ENCODE results near the gene SKOR1. TPM values are rescaled to one million over a fixed set of nuclear protein-coding genes. Genes with fewer than 3 reads are reported as not detected.

SKOR1 gene
- total and polyA plus RNA-seq, 2 of the 13 experiments (the other 11 are each of a cell fraction or from before 2014, with no cell fraction given): 0.09 to 0.11 TPM

GRCh38 chr15:67840749-67841512, 15.6 kb downstream of the SKOR1 start (continued):
- TF ChIP-seq ZNF318 (CRISPR knock-in tag; IDR thresholded peaks at IDR 0.05): 0 out of 2 replicates have a peak, but pooled peaks have one; percentile 53
- TF ChIP-seq HHEX (CRISPR knock-in tag; IDR thresholded peaks at IDR 0.05): no peak
- TF ChIP-seq PAF1 (CRISPR knock-in tag; IDR thresholded peaks at IDR 0.05): no peak

- H2AFZ ChIP-seq (ENCODE audit: low read length): no peak overlapping the region
- peak overlapping the region; percentile 73 to 98 (median 93) for H3K4me3 ChIP-seq (replicated peaks in 1 of 3; ENCODE audit: insufficient read depth in 1 of 3, low read depth in 2 of 3, low read length in 3 of 3)
- H3K4me2 ChIP-seq (ENCODE audit: low read depth, low read length): peak overlapping the region; percentile 97
- ATAC-seq (no peak), FAIRE-seq (no peak), DNase-seq (ENCODE audit: low spot score) (no peak)
- no TSS peak for BruUV-seq (replicated peaks)
- peaks cover 74% of the 10 kb centered on the region for H3K4me1 ChIP-seq (ENCODE audit: insufficient read depth, low read length)
- in situ Hi-C loops (cut with HindIII; ENCODE audit: extremely low pct_ligation_motif_present, low pct_unique_long_range_greater_than_20kb) (no loop called here), intact Hi-C loops (cut with micrococcal nuclease; ENCODE audit: unreplicated experiment) (loop anchor here (2.0 to 5.0 kb wide), 2 partner anchors 211 to 313 kb away; partner anchors contain the start of gene PIAS1)
- ChIA-PET CTCF (ENCODE audit: low intra/inter-chr PET ratio, low total read pairs) (no interaction called here), POLR2A (interaction anchor here (0.7 to 1.4 kb wide), 7 partner anchors 10 to 436 kb away, joined by 3 to 6 read pairs (median 3); partner anchors contain the start of gene FEM1B)
- peaks cover 0 to 4% of the 10 kb centered on the region in 2 experiments; a peak in 1 of 5 replicates for H3K27me3 ChIP-seq (ENCODE audit: control insufficient read depth in 1 of 2, insufficient read depth in 2 of 2, low read length in 2 of 2)
- TF ChIP-seq CHD4 (IDR thresholded peaks at IDR 0.05; ENCODE audit: borderline replicate concordance, low read length) (no peak), PHF8 (CRISPR knock-in tag; IDR thresholded peaks at IDR 0.05) (peak; percentile 4; the same call in 1 of the 2 replicates), ZMYM4 (CRISPR knock-in tag; IDR thresholded peaks at IDR 0.05) (0 out of 2 replicates have a peak, but pooled peaks have one; percentile 3)
- WGBS (ENCODE audit: low lambda C conversion rate): 27% methylated on average over 4 of the region's 4 CpGs
- peak overlapping the region; percentile 94; the same call in 1 of the 2 replicates for H3K9ac ChIP-seq (ENCODE audit: insufficient read depth, low read depth, low read length)
- no peaks in the 10 kb centered on the region for H3K79me2 ChIP-seq (ENCODE audit: insufficient read depth, low read length)
- H3K9me3 ChIP-seq (ENCODE audit: low read length): no peaks in the 10 kb centered on the region
- H4K20me1 ChIP-seq (ENCODE audit: insufficient read depth, low read length): no peaks in the 10 kb centered on the region
- H3K36me3 ChIP-seq (replicated peaks in 1 of 2; ENCODE audit: control insufficient read depth in 1 of 2, insufficient read depth in 2 of 2, low read length in 2 of 2): no peaks in the 10 kb centered on the region
- H3K27ac ChIP-seq (ENCODE audit: extremely low read length, insufficient read depth, low read length): peak overlapping the region; percentile 86
Measured at GRCh38 chr15:67841513-67841762, 16.1 kb downstream of the SKOR1 start.

Measured in HepG2 (cell line).